Body of pancreas (tissue), 4 donors: ENCODE results near the gene COMP.

Source experiments
- POLR2A ChIP-seq, 3 donors: fragments of 450-650 bp; IDR thresholded peaks; one replicate each; pipeline ENCODE4 v1.6.1; 2016; ENCODE audit warnings: antibody characterized with exemption in 3 of 3, mild to moderate bottlenecking in 2 of 3
- TF ChIP-seq, protein P1 (sequence below), 7 experiments: fragments of 450-650 bp in 4 of 7; fragments of 200-600 bp in 3 of 7; sonication (generic) in 3 of 7; IDR thresholded peaks; one replicate each; pipeline ENCODE4 v1.5.1; 2016 to 2019; ENCODE audit warnings: antibody characterized with exemption in 7 of 7

DNA sequence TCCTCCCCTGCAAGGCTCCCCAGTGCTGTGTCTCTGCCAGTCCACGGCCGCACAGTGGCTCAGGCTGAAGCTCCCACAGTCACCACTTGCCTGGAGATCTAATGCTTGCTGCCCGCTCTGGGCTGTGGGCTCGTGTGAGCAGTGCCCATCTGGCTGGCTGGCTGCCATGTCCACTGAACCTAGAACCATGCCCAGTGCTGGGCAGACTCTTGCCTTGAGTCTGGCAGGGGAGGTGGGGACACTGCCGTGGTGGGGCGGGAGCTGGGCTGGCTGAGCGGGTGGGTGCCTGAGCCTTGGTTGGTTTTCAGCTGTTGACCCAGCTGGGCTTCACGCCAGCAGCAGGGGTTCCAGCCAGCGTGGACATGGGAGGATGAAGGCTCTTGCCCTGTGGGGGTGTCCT lies 55.4 kb downstream of the COMP start:
- TF ChIP-seq, protein P1, sequence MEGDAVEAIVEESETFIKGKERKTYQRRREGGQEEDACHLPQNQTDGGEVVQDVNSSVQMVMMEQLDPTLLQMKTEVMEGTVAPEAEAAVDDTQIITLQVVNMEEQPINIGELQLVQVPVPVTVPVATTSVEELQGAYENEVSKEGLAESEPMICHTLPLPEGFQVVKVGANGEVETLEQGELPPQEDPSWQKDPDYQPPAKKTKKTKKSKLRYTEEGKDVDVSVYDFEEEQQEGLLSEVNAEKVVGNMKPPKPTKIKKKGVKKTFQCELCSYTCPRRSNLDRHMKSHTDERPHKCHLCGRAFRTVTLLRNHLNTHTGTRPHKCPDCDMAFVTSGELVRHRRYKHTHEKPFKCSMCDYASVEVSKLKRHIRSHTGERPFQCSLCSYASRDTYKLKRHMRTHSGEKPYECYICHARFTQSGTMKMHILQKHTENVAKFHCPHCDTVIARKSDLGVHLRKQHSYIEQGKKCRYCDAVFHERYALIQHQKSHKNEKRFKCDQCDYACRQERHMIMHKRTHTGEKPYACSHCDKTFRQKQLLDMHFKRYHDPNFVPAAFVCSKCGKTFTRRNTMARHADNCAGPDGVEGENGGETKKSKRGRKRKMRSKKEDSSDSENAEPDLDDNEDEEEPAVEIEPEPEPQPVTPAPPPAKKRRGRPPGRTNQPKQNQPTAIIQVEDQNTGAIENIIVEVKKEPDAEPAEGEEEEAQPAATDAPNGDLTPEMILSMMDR (IDR thresholded peaks at IDR 0.05), result no peak
- no peak for TF ChIP-seq POLR2A (IDR thresholded peaks at IDR 0.05)
